ENCODE results near the gene PECR.

DNA sequence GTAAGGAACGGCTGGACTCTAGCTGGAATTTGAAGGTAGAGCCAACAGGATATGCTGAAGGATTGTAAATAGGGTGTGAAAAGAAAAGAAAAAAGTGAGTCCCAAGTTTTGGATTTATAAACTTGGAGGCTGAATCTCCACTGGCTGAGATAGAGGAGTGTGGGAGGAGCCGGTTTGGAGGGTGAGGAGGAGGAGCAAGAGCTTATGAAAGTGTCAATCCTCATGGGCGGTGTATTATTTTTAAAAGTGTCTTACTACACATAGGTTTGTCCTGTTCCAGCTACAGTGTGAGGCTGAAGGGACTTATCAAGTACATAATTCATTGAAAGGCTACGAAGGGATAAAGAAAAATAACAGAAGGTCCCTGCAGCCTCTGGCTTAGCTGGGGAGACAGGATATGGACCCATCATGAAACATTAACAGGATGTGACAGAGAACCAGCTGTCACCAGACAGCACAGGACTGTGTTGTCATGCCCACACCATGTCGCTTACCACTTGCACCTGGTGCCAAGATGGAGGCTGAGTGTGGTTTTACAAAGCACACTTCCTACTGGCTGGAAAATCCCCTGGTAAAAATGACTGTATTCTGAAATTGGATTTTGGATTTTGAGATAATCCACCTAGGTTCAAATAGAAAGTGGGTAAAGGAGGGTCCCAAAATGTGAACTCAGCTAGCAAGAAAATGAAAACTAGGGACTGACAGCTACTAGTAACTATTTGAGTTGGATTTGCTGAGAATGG is 65.7 kb downstream of the PECR start:
- TF ChIP-seq, protein P1, sequence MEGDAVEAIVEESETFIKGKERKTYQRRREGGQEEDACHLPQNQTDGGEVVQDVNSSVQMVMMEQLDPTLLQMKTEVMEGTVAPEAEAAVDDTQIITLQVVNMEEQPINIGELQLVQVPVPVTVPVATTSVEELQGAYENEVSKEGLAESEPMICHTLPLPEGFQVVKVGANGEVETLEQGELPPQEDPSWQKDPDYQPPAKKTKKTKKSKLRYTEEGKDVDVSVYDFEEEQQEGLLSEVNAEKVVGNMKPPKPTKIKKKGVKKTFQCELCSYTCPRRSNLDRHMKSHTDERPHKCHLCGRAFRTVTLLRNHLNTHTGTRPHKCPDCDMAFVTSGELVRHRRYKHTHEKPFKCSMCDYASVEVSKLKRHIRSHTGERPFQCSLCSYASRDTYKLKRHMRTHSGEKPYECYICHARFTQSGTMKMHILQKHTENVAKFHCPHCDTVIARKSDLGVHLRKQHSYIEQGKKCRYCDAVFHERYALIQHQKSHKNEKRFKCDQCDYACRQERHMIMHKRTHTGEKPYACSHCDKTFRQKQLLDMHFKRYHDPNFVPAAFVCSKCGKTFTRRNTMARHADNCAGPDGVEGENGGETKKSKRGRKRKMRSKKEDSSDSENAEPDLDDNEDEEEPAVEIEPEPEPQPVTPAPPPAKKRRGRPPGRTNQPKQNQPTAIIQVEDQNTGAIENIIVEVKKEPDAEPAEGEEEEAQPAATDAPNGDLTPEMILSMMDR (IDR thresholded peaks at IDR 0.05): no peak
- TF ChIP-seq POLR2AphosphoS5 (IDR thresholded peaks at IDR 0.05): no peak

Data from breast epithelium (tissue), 3 donors.